Urinary bladder (tissue), 4 donors: Measurements from ENCODE around the gene HBE1. TPM values are rescaled to one million over a fixed set of nuclear protein-coding genes. Genes with fewer than 3 reads are reported as not detected.
"Not testable (repeated sequence)": the region's sequence is repeated elsewhere in the genome, so short reads cannot be mapped to it uniquely, and the experiment has no call there.

Source experiments
- DNase-seq: peaks from one replicate; pipeline ENCODE4 v3.0.0-alpha.2; 2015; ENCODE audit errors: extremely low spot score
- H3K27ac ChIP-seq: one replicate; pipeline ENCODE4 v1.5.1; 2013; ENCODE audit warnings: low read depth, mild to moderate bottlenecking, moderate library complexity
- H3K36me3 ChIP-seq: one replicate; pipeline ENCODE4 v1.6.1; 2013; ENCODE audit warnings: mild to moderate bottlenecking, moderate library complexity; ENCODE audit not compliant: insufficient read depth
- H3K4me1 ChIP-seq: one replicate; pipeline ENCODE4 v1.6.1; 2013; ENCODE audit warnings: mild to moderate bottlenecking, moderate library complexity; ENCODE audit not compliant: insufficient read depth
- H3K4me3 ChIP-seq: one replicate; pipeline ENCODE4 v1.5.1; 2013; ENCODE audit warnings: low read depth, low read length
- WGBS: extraction: QIAGEN DNeasy Blood & Tissue Kit; methylation state at CpG from one replicate; pipeline ENCODE4 v1.1.7; 2013; 5-methylcytosine and 5-hydroxymethylcytosine counted together
- polyA plus RNA-seq: library from polyadenylated mRNA; stranded (reverse); fragments of 200-250 nt; gene quantifications from one replicate; pipeline ENCODE4 v1.2.3, GENCODE V29; 2013
- total RNA-seq: library from RNA; depleted of rRNA; stranded (reverse); fragments of >200 nt; gene quantifications from one replicate; pipeline ENCODE4 v1.2.3, GENCODE V29; 2014
- donor health status: healthy with polysubstance abuse.
- donor health status: healthy.

HBE1 gene
- total RNA-seq (3.0 TPM), polyA plus RNA-seq (0.18 TPM)

GRCh38 chr11:5269715-5270147 lies at the start of gene HBE1:
HBE1 (minus strand) TSS chr11:5269945; CDS start chr11:5269890, 55 bp downstream.
- no peak within 1 kb of the TSS for H3K27ac ChIP-seq
- no peaks in the 10 kb centered on the region for H3K4me1 ChIP-seq
- no peaks in the 10 kb centered on the region for H3K36me3 ChIP-seq
- WGBS, result 67% methylated on average over 4 of the region's 4 CpGs
- H3K4me3 ChIP-seq, result no peak within 1 kb of the TSS
- DNase-seq, result no peak

DNA sequence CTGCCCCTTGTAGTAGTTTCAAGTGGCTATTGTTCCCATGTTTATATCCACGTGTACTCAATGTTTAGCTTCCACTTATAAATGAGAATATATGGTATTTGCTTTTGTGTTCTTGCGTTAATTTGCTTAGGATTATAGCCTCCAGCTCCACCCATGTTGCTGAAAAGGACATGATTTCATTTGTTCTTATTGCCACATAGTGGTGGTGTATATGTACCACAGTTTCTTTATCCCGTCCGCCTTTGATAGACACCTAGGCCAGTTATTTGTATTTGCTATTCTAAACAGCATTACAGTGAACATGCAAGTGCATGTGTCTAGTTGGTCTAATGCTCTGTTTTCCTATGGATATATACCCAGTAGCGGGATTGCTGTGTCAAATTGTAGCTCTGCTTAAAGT lies 47.5 kb upstream of the HBE1 start:
- no peaks in the 10 kb centered on the region for H3K36me3 ChIP-seq
- H3K27ac ChIP-seq, result no peak overlapping the region
- no peak for DNase-seq
- no peaks in the 10 kb centered on the region for H3K4me1 ChIP-seq
- WGBS, result 75% methylated on average over 5 of the region's 5 CpGs
- H3K4me3 ChIP-seq, result no peak overlapping the region

GRCh38 chr11:5313326-5314023 lies 43.7 kb upstream of the HBE1 start:
- not testable (repeated sequence) for DNase-seq, H3K4me1 ChIP-seq, H3K27ac ChIP-seq, H3K36me3 ChIP-seq, H3K4me3 ChIP-seq
- WGBS, result 86% methylated on average over 3 of the region's 3 CpGs

DNA sequence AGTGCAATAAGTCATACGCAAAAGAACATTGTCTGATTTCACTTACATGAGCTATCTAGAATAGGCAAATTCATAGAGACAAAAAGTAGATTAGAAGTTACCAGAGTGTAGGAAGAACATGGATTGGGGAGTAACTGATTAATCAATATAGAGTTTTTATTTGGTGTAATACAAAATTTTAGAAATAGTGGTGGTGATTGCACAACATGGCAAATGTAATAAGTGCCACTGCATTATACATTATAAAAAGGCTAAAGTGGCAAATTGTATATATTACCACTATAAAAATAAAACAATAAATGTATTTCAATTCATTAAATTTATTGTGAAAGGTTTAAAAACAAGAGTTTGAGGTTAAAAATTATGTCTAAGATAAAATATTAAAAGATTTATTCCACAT lies 40.7 kb upstream of the HBE1 start:
- no peak for DNase-seq
- Histone ChIP-seq H3K4me3 (no peak overlapping the region), H3K4me1 (no peaks in the 10 kb centered on the region), H3K36me3 (no peaks in the 10 kb centered on the region), H3K27ac (no peak overlapping the region)
- WGBS, result 98% methylated on average over 1 of the region's 1 CpG

DNA sequence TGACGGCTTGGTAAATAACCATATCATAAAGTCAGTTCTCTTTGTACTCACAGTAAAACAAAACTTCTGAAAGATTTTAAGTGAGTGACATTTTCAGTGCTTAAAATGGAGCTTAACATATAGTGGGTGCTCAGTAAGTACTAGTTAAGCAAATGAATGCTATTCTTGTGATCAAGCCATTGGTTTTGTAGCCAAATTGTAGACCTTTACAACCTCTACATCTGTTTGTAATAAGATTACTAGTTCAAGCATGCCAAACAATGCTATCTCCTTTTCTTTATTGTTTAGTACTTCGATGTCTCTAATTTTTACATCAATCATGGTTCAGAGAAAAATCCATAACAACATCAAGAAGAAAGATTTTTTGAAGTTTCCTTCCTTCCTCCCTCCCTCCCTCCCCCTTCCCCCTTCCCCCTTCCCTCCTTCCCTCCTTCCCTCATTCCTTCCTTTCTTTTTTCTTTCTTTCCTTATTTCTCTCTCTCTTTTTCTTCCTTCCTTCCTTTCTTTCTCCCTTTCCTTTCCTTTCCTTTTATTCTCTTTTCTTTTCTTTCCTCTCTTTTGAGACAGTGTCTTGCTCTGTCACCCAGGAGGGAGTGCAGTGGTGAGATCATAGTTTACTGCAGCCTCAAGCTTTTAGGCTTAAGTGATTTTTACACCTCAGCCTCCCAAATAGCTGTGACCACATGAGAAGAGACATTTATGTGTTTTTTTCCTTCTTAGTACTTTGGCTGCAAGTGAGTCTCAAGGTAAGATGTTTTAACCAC lies 37.7 kb upstream of the HBE1 start:
- no peak overlapping the region for H3K27ac ChIP-seq
- H3K4me1 ChIP-seq, result no peaks in the 10 kb centered on the region
- H3K36me3 ChIP-seq, result no peaks in the 10 kb centered on the region
- WGBS, result 72% methylated on average over 2 of the region's 2 CpGs
- DNase-seq, result no peak
- no peak overlapping the region for H3K4me3 ChIP-seq

GRCh38 chr11:5304046-5304445 lies 34.3 kb upstream of the HBE1 start:
- WGBS, result 49% methylated on average over 1 of the region's 1 CpG
- Histone ChIP-seq H3K36me3 (no peaks in the 10 kb centered on the region), H3K4me1 (no peaks in the 10 kb centered on the region), H3K4me3 (no peak overlapping the region), H3K27ac (no peak overlapping the region)
- no peak for DNase-seq

DNA sequence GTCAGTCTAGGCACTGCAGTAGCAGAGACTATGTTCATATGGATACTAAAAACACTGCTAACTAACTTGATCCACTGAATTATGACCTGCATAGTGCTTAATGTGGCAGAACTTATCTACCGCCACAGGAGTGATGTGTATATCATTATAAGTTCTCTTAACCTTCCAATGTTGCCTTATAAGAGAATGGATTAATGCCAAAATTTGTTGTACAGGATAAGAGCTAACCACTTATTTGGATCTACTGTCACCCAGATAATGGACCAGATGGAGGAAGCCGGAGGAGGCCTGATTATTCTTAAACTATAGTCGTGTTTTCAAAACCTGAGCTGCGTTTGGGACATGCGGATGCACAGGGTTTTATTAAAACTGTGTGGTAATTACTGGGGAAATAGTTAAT lies 33.9 kb upstream of the HBE1 start:
- Histone ChIP-seq H3K36me3 (no peaks in the 10 kb centered on the region), H3K4me1 (no peaks in the 10 kb centered on the region), H3K27ac (no peak overlapping the region), H3K4me3 (no peak overlapping the region)
- no peak for DNase-seq
- 76% methylated on average over 5 of the region's 5 CpGs for WGBS

- Histone ChIP-seq H3K4me3 (no peak within 1 kb of the TSS), H3K27ac (no peak within 1 kb of the TSS), H3K4me1 (no peaks in the 10 kb centered on the region), H3K36me3 (no peaks in the 10 kb centered on the region)
- DNase-seq, result no peak
- WGBS, result 89% methylated on average over 2 of the region's 2 CpGs
Observed at GRCh38 chr11:5301846-5302245, 32.1 kb upstream of the HBE1 start, which contains the start of gene OR51B4. OR51B4 (minus strand) TSS chr11:5301946; CDS start chr11:5301946, 0 bp downstream.

GRCh38 chr11:5300251-5300650 lies 30.5 kb upstream of the HBE1 start:
- 34% methylated on average over 3 of the region's 3 CpGs for WGBS
- no peak overlapping the region for H3K27ac ChIP-seq
- H3K36me3 ChIP-seq, result no peaks in the 10 kb centered on the region
- no peaks in the 10 kb centered on the region for H3K4me1 ChIP-seq
- DNase-seq, result no peak
- H3K4me3 ChIP-seq, result no peak overlapping the region

DNA sequence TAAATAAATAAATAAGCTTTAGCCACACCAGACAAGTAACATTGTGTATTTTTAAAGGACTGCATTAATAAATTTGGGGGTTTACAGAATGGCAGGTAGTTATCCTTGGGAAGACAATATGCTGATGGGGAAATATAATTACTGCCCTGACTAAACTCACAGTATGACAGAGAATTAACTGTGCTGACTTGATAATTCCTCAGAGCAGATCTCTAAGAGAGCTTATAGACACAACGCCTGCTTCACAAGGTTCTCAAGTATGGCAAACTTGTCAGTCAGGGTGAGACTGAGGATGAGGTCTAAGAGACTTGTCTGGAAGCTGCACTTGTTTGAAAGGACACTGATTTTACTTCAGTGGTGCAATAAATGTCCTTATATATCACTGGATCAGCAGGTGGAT lies 28.7 kb upstream of the HBE1 start:
- DNase-seq, result no peak
- Histone ChIP-seq H3K27ac (no peak overlapping the region), H3K4me1 (no peaks in the 10 kb centered on the region), H3K4me3 (no peak overlapping the region), H3K36me3 (no peaks in the 10 kb centered on the region)
- WGBS, result 65% methylated on average over 1 of the region's 1 CpG

- H3K27ac ChIP-seq, result no peak overlapping the region
- H3K36me3 ChIP-seq, result no peaks in the 10 kb centered on the region
- H3K4me1 ChIP-seq, result no peaks in the 10 kb centered on the region
- H3K4me3 ChIP-seq, result no peak overlapping the region
- WGBS, result 50% methylated on average over 4 of the region's 4 CpGs
- DNase-seq, result no peak
Observed at GRCh38 chr11:5297721-5298323, 28.1 kb upstream of the HBE1 start.

DNA sequence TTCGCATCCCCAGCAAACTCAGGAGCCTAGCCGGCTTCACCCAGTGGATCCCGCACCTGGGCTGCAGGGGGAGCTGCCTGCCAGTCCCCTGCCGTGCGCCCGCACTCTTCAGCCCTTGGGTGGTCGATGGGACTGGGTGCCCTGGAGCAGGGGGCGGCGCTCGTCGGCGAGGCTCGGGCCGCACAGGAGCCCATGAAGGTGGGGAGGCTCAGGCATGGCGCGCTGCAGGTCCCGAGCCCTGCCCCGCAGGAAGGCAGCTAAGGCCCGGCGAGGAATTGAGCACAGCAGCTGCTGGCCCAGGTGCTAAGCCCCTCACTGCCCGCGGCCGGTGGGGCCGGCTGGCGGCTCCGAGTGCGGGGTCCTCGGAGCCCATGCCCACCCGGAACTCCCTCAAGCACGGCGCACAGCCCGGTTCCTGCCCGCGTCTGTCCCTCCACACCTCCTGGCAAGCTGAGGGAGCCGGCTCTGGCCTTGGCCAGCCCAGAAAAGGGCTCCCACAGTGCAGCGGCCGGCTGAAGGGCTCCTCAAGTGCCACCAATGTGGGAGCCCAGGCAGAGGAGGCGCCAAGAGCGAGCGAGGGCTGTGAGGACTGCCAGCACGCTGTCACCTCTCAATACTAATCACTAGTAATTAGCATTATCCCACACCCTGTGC lies 24.7 kb upstream of the HBE1 start:
- not testable (repeated sequence) for H3K27ac ChIP-seq, H3K4me3 ChIP-seq, DNase-seq, H3K36me3 ChIP-seq, H3K4me1 ChIP-seq
- WGBS, result 95% methylated on average over 41 of the region's 41 CpGs

DNA sequence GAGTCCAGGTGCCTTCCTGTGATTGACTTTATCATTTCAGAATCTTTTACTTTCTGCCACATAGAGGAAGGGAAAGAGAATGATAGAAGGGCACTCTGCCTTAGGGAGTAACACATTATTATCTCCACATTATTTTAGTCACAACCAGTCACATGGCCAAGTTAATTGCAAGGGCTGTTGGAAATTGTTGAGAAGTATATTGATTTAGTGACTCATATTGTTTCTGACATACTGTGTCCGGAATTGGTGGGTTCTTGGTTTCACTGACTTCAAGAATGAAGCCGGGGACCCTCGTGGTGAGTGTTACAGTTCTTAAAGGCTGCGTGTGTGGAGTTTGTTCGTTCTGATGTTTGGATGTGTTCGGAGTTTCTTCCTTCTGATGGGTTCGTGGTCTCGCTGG lies 23.3 kb upstream of the HBE1 start:
- DNase-seq, result no peak
- WGBS, result 90% methylated on average over 8 of the region's 8 CpGs
- no peak overlapping the region for H3K27ac ChIP-seq
- H3K36me3 ChIP-seq, result no peaks in the 10 kb centered on the region
- no peaks in the 10 kb centered on the region for H3K4me1 ChIP-seq
- H3K4me3 ChIP-seq, result no peak overlapping the region
